AG04450 (cell line): ENCODE results near the gene MICALL2. TPM values are rescaled to one million over a fixed set of nuclear protein-coding genes. Genes with fewer than 3 reads are reported as not detected.

Experiments used
- CTCF ChIA-PET: fragments of 300-600, 350-600 bp; formaldehyde crosslinking; extraction: SDS; loops from one replicate; lab custom pipeline; 2022; ENCODE audit warnings: antibody characterized with exemption, inconsistent platforms; lab: Charles Lee
- POLR2A ChIA-PET: fragments of 350-600 bp; formaldehyde crosslinking; extraction: SDS; loops from one replicate; lab custom pipeline; 2021; ENCODE audit warnings: antibody characterized with exemption, inconsistent platforms; lab: Yijun Ruan, JAX
- DNase-seq: peaks from one replicate; pipeline ENCODE4 v3.0.0-alpha.2; 2011; ENCODE audit warnings: low read depth, low spot score
- H3K27ac ChIP-seq: one replicate; pipeline ENCODE4 v1.5.1; 2012; ENCODE audit warnings: low read depth, low read length, control low read depth
- H3K27me3 ChIP-seq: one replicate; pipeline ENCODE4 v1.6.0; 2012; ENCODE audit warnings: low read length; ENCODE audit not compliant: control insufficient read depth, insufficient read depth
- H3K4me3 ChIP-seq: 2 replicates; pipeline ENCODE4 v1.5.1; 2011; ENCODE audit warnings: mild to moderate bottlenecking, low read depth, low read length, control low read depth
- H3K9me3 ChIP-seq: 2 replicates; pipeline ENCODE4 v1.5.1; 2012; ENCODE audit warnings: low read length; ENCODE audit not compliant: control insufficient read depth, insufficient read depth
- CTCF ChIP-seq: IDR thresholded peaks from 2 replicates; pipeline ENCODE4 v1.5.1; 2011; ENCODE audit warnings: low read depth, low read length, control low read depth, inconsistent platforms
- polyA plus RNA-seq: library from polyadenylated mRNA; depleted of rRNA; stranded (reverse); fragments of >200 nt; gene quantifications from 2 replicates; pipeline ENCODE4 v1.2.3, GENCODE V29; 2011

The MICALL2 gene
- polyA plus RNA-seq, 1 experiment = 8.5 TPM

DNA sequence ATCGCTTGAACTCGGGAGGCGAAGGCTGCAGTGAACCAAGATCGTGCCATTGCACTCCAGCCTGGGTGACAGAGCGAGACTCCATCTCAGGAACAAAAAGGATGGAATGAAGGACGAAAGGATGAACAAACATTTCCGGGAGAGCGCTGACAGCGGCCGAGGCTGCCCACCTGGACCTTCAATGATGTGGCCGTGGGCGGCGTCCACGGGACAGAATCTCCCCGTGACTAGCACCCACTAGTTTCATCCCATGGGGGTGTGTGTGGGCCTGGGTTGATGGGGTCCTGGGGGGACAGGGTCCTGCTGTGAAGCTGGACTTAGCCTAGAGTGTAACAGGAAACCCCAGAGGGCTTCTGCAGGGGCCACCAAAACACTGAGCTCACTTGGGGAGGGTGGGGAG lies 32.8 kb downstream of the MICALL2 start:
- no peak for TF ChIP-seq CTCF
- no peak overlapping the region for H3K4me3 ChIP-seq
- peaks cover 20% of the 10 kb centered on the region for H3K27me3 ChIP-seq
- CTCF ChIA-PET = interaction anchor here (0.5 to 1.3 kb wide), 2 partner anchors 48 to 314 kb away, joined by 3 read pairs; no protein-coding TSS in a partner anchor
- POLR2A ChIA-PET = no interaction called here
- peaks cover 3% of the 10 kb centered on the region; the same call in 1 of the 2 replicates for H3K9me3 ChIP-seq
- H3K27ac ChIP-seq = no peak overlapping the region
- no peak for DNase-seq

GRCh38 chr7:1425292-1426136 lies 33.8 kb downstream of the MICALL2 start:
- no peak for DNase-seq
- Histone ChIP-seq H3K27ac (no peak overlapping the region), H3K27me3 (peaks cover 20% of the 10 kb centered on the region), H3K9me3 (peaks cover 3% of the 10 kb centered on the region; the same call in 1 of the 2 replicates), H3K4me3 (no peak overlapping the region)
- TF ChIP-seq CTCF = no peak
- ChIA-PET CTCF (no interaction called here), POLR2A (no interaction called here)

GRCh38 chr7:1424041-1424440 lies 35.2 kb downstream of the MICALL2 start:
- CTCF ChIA-PET = interaction anchor here (1.0 kb wide), 1 partner anchor 9 kb away, joined by 3 read pairs; no protein-coding TSS in a partner anchor
- H3K27ac ChIP-seq = no peak overlapping the region
- peaks cover 3% of the 10 kb centered on the region; the same call in 1 of the 2 replicates for H3K9me3 ChIP-seq
- POLR2A ChIA-PET = no interaction called here
- no peak overlapping the region for H3K4me3 ChIP-seq
- no peak for DNase-seq
- peaks cover 20% of the 10 kb centered on the region for H3K27me3 ChIP-seq
- TF ChIP-seq CTCF = no peak

- CTCF ChIA-PET = interaction anchor here (1.0 kb wide), 2 partner anchors 9 to 10 kb away, joined by 3 read pairs; no protein-coding TSS in a partner anchor
These were observed 35.9 kb downstream of the MICALL2 start for GRCh38 chr7:1423264-1423811.

More at GRCh38 chr7:1423264-1423811, 35.9 kb downstream of the MICALL2 start:
- Histone ChIP-seq H3K9me3 (peaks cover 3% of the 10 kb centered on the region; the same call in 1 of the 2 replicates), H3K27ac (no peak overlapping the region), H3K4me3 (no peak overlapping the region), H3K27me3 (peaks cover 20% of the 10 kb centered on the region)
- no peak for TF ChIP-seq CTCF
- DNase-seq = no peak
- POLR2A ChIA-PET = no interaction called here
